Activated T-helper 2 cell treated with anti-CD3 and anti-CD28 coated beads, Interferon-gamma antibody, Interleukin-2, Interleukin-4, amounts not matched to agents 10 μg/mL and 5 μg/mL and 100 μg/mL, durations not matched to agents 14 hours and 24 hours and 36 hours (primary cell): ENCODE data around the gene PRKG1. TPM values are rescaled to one million over a fixed set of nuclear protein-coding genes. Genes with fewer than 3 reads are reported as not detected.

Source experiments
- DNase-seq: peaks from one replicate; pipeline ENCODE4 v3.0.0; 2021; ENCODE audit warnings: low spot score
- H3K27ac Mint-ChIP-seq: one replicate; pipeline ENCODE4 v1.8.0; 2021; ENCODE audit warnings: mixed read lengths
- H3K27me3 Mint-ChIP-seq: one replicate; pipeline ENCODE4 v1.8.0; 2021; ENCODE audit warnings: low read depth, mixed read lengths
- H3K36me3 Mint-ChIP-seq: one replicate; pipeline ENCODE4 v1.8.0; 2021; ENCODE audit warnings: low read depth, mixed read lengths
- H3K4me1 Mint-ChIP-seq: one replicate; pipeline ENCODE4 v1.8.0; 2021; ENCODE audit warnings: low read depth, mixed read lengths
- H3K4me3 Mint-ChIP-seq: one replicate; pipeline ENCODE4 v1.8.0; 2021; ENCODE audit warnings: low read depth, mild to moderate bottlenecking, moderate library complexity, mixed read lengths
- H3K9me3 Mint-ChIP-seq: one replicate; pipeline ENCODE4 v1.8.0; 2021; ENCODE audit warnings: mixed read lengths
- intact Hi-C: fragments of 100-400 bp; cut with micrococcal nuclease; formaldehyde crosslinking; loops from one replicate; pipeline ENCODE4 v1.15.1; 2023
- total RNA-seq: library from RNA; stranded (reverse); gene quantifications from 2 replicates; pipeline ENCODE4 v1.2.3, GENCODE V29; 2022

The PRKG1 gene
- total RNA-seq, 1 donor from 2014 or later = not detected

DNA sequence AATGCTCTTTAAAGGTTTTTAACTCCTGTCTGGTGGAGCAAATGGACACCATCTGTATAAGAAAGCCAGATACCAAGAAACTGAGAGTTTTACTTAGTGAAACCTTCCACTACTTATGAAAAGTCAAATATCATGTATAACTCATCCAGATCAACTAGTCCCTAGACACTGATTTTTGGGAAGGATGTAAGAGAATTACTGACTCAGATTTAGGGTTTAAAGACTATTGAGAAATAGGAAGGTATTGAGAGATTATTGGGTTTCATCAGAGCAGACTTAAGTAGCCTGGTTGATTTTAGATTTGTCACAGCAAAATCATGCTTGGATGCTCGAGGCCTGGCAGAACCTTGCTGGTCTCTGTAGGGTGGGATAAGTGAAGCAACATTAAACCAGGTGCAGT, 622.0 kb downstream of the PRKG1 start:
- DNase-seq = no peak
- Mint-ChIP-seq H3K4me3 (peak overlapping the region; percentile 58), H3K27me3 (no peaks in the 10 kb centered on the region), H3K36me3 (peaks cover 47% of the 10 kb centered on the region), H3K27ac (no peak overlapping the region), H3K4me1 (peaks cover 41% of the 10 kb centered on the region), H3K9me3 (peaks cover 1% of the 10 kb centered on the region)
- intact Hi-C loops = loop anchor here (5.0 kb wide), 1 partner anchor 181 kb away; no protein-coding TSS in a partner anchor

DNA sequence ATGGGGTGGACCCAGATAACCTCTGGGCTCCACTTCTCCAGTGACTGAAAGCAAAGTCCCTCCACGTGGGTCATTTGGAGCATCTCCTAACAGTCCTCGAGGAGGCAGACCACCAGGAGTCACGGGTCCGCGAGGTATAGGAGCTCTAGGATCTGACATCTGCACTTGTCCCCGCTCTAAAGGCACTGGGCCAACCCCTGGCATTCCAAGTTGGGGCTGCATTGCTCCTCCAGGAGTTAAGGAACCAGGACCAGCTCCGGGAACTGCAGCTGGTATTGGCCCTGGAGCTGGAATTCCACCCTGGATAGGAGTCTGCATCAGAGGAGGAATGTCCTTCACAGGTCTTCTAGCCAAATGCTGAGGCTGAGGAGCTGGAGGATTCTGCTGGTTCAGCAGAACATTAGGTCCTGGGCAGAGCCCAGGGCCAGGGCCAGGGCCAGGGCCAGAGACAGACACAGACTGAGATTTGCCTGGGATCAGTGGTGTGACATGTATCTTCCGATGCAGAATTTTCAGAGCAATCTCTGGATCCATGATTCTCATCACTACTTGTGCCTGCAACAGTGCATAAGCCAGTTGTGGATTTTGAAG, 624.3 kb downstream of the PRKG1 start:
- Mint-ChIP-seq H3K27me3 (no peaks in the 10 kb centered on the region), H3K4me1 (peaks cover 52% of the 10 kb centered on the region), H3K27ac (peak overlapping the region; percentile 100), H3K9me3 (peaks cover 9% of the 10 kb centered on the region), H3K36me3 (peaks cover 54% of the 10 kb centered on the region), H3K4me3 (peak overlapping the region; percentile 99)
- no peak for DNase-seq
- intact Hi-C loops = loop anchor here (1.0 to 5.0 kb wide), 2 partner anchors 9 to 179 kb away; no protein-coding TSS in a partner anchor

DNA sequence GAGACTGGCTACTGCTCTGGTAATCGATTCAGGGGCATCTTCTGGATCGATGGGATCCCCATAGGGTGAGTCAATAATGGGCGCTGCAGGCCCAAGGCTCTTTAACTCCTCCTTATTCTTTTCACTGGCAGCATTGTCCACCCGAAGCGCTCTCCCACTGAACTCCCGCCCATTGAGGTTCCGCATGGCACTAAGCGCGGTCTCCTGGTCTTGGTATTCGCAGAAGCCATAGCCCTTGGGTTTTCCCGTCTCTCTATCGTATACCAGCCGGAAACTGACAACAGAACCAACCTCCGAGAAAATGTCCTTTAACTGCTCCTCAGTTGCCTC, 624.8 kb downstream of the PRKG1 start:
- no peak for DNase-seq
- H3K4me1 Mint-ChIP-seq = peaks cover 53% of the 10 kb centered on the region
- peaks cover 53% of the 10 kb centered on the region for H3K36me3 Mint-ChIP-seq
- H3K27ac Mint-ChIP-seq = peak overlapping the region; percentile 100
- intact Hi-C loops = loop anchor here (1.0 to 5.0 kb wide), 2 partner anchors 8 to 178 kb away; no protein-coding TSS in a partner anchor
- no peaks in the 10 kb centered on the region for H3K27me3 Mint-ChIP-seq
- peaks cover 9% of the 10 kb centered on the region for H3K9me3 Mint-ChIP-seq
- H3K4me3 Mint-ChIP-seq = peak overlapping the region; percentile 99

DNA sequence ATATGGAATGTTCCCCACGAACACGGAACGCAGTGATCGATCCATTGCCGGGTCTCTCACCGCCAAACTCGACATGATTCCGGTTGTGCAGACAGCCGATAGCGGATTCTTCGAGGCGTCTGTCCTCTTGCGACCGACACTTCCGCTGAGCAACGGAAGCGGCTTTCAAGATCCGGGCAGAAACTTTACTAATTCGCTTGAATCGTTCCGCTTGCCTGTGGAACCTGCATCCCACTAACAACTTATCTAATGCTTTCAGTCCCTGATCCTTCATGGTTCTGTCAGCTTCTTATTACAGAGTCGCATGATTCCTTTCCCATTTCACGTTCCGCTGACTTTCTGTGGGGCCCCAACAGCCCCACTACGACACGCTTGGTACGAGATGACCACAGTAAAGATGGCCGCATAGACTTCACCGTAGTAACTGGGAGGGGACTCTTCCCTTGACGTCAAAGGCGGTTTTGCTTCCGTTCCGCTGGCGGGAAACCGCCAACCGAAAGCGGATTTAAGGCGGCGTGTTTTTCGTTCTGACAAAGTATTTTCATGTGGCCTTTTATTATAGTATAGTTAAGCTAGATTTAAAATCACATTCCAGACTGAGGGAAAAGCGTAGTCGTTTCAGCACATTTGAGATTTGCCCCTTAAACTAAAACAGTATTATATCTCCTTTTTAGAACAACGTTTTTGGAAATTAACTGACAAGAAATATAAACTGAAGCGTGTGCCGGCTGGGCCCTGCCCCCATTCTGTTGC, 625.4 kb downstream of the PRKG1 start, which contains the start of gene CSTF2T:
CSTF2T (minus strand) TSS at position 121 of the 753 bp plus-strand sequence; CDS start at position 75, 46 bp downstream.
- peaks cover 57% of the 10 kb centered on the region for H3K4me1 Mint-ChIP-seq
- intact Hi-C loops = loop anchor here (1.0 to 5.0 kb wide), 2 partner anchors 8 to 178 kb away; no protein-coding TSS in a partner anchor
- H3K4me3 Mint-ChIP-seq = peak within 1 kb of the TSS; percentile 99
- H3K9me3 Mint-ChIP-seq = peaks cover 12% of the 10 kb centered on the region
- DNase-seq = peak; percentile 87
- H3K27me3 Mint-ChIP-seq = no peaks in the 10 kb centered on the region
- H3K27ac Mint-ChIP-seq = peak within 1 kb of the TSS; percentile 100
- peaks cover 49% of the 10 kb centered on the region for H3K36me3 Mint-ChIP-seq

DNA sequence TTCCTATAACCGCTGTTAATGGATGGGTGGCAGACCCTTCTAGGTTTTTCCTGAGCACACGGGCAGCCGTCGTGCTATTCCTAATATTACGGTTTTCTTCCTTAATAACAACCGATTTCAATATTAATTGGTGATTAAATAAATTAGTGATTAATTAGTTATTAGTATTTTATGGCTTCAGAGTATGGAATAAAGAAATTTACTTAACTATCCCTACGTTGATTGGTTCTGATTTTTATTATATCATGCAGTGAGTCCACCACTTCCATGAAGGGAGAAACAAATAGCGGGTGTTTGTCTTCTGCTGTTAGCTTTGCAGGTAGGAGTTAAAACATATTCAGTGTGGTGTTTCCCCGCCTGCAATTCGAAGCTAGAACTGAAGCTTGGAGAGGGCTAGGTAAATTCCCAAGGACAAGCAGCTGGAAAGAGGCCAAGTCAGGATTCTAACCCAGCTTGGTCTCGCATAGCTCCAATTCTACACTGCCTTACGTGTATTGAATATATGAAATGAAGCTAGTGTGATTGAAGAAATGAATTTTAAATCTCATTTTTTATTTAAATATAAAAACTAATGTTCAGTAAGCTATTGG, 626.0 kb downstream of the PRKG1 start:
- Mint-ChIP-seq H3K4me1 (peaks cover 56% of the 10 kb centered on the region), H3K4me3 (peak overlapping the region; percentile 99), H3K27ac (peak overlapping the region; percentile 100), H3K9me3 (peaks cover 16% of the 10 kb centered on the region), H3K36me3 (peaks cover 48% of the 10 kb centered on the region), H3K27me3 (no peaks in the 10 kb centered on the region)
- no peak for DNase-seq
- intact Hi-C loops = no loop called here

DNA sequence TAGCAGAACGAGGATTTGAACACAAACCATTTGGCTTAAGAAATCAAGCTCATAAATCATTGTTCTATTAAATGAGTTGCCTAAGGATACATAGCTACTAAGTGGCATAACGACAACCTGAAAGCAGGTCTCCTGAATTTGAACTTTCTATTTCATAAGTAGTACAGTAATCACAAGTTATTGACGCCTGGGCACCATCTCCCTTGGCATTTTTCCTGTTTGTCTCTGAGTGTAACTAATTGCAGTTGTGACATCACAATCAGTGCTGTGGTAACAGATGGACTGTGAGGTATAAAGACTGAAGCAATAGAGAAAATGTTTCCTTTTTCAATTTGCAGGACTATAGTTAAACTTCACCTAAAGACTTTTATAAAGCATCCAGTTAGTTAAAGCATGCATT, 631.5 kb downstream of the PRKG1 start:
- no peak overlapping the region for H3K27ac Mint-ChIP-seq
- H3K9me3 Mint-ChIP-seq = peaks cover 16% of the 10 kb centered on the region
- no peak for DNase-seq
- peaks cover 59% of the 10 kb centered on the region for H3K4me1 Mint-ChIP-seq
- peaks cover 18% of the 10 kb centered on the region for H3K36me3 Mint-ChIP-seq
- H3K27me3 Mint-ChIP-seq = no peaks in the 10 kb centered on the region
- H3K4me3 Mint-ChIP-seq = no peak overlapping the region
- intact Hi-C loops = no loop called here

DNA sequence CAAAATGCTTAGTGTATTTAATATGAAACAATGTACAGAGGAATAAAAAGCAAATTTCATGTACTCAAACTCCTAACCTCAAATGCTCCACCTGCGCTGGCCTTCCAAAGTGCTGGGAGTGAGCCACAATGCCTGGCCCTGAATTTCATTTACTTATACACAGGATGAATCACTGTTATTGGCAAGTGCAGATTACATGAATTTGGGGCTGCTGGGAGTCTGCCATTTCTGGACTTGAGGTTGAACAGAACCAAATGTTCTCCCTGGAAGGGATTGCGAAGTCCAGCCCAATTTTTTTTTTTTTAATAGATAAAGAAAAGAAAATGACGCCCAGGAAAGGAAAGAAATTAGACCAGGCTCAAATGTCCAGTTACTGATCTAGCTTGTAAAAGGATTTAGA, 631.9 kb downstream of the PRKG1 start:
- Mint-ChIP-seq H3K27ac (no peak overlapping the region), H3K27me3 (no peaks in the 10 kb centered on the region), H3K36me3 (peaks cover 17% of the 10 kb centered on the region), H3K9me3 (peaks cover 15% of the 10 kb centered on the region), H3K4me3 (no peak overlapping the region), H3K4me1 (peaks cover 59% of the 10 kb centered on the region)
- DNase-seq = no peak
- intact Hi-C loops = no loop called here

DNA sequence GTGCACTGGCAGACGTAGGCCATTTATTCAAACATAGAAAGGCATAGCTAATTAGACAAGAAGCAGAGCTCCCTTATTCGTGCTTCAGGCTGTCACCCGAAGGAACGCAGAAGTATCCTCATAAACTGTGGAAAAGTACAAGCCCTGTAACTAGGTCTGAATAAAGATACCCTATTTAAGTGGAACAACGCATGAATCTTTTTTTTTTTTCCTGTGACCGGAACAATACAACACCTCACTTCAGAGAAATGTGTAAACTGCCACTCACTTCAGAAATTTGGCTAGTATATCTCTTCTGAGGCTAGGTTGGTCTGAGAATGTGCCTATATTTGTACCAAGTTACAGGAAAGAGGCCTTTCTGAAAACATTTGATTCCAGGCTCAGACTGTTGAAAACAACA, 633.1 kb downstream of the PRKG1 start:
- Mint-ChIP-seq H3K36me3 (peaks cover 15% of the 10 kb centered on the region), H3K4me1 (peaks cover 58% of the 10 kb centered on the region), H3K27me3 (no peaks in the 10 kb centered on the region), H3K27ac (peak overlapping the region; percentile 86), H3K9me3 (peaks cover 8% of the 10 kb centered on the region), H3K4me3 (no peak overlapping the region)
- DNase-seq = no peak
- intact Hi-C loops = loop anchor here (1.0 kb wide), 1 partner anchor 8 kb away; the partner anchor contains the start of gene CSTF2T

DNA sequence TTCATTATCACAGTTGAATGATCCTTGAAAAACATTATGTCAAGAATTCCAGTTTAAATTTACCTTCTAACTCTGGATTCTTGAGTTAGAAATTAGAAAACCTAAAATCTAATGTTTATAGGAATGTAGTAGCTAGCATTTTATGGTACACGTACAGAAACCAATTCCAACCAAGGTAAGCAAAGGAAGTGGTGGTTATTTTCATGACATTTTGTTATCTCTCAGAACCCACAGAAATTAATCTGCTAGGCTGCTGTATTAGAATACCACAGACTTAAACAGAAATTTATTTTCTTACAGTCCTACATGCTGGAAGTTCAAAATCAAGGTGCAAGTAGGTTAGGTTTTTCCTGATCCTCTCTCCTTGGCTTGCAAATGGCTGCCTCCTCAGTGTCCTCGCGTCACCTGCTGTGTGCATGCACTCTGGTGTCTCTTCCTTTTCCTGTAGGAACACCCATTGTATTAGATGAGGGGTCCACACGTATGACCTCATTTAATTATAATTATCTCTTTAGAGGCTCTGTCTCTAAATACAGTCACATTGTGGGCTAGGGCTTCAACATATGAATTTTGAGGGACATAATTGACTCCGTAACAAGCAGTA, 633.6 kb downstream of the PRKG1 start:
- no peak overlapping the region for H3K4me3 Mint-ChIP-seq
- no peaks in the 10 kb centered on the region for H3K27me3 Mint-ChIP-seq

DNA sequence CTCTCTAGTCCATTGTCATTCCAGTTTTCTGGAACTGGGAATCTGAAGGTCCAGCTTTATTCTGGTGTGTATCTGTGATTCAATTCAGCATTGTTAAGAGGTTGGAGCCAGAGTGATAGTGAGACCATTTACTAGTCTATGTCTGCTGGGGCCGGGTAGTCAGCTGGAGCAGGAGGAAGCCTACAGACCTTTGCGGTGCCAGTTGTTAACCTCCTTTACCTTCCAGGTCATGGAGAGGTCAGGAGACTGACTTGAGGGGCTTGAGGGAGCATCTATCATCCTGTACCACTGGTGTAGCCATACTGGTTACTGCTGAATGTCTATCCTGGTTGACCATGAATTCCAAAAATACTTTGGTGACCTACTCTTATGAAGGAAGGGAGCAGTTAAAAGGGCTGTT, 634.3 kb downstream of the PRKG1 start:
- H3K4me1 Mint-ChIP-seq = peaks cover 54% of the 10 kb centered on the region
- intact Hi-C loops = no loop called here
- no peak for DNase-seq

More for the DNA sequence above, 633.6 kb downstream of the PRKG1 start:
- intact Hi-C loops = loop anchor here (1.0 kb wide), 1 partner anchor 9 kb away; the partner anchor contains the start of gene CSTF2T
- peaks cover 58% of the 10 kb centered on the region for H3K4me1 Mint-ChIP-seq
- H3K9me3 Mint-ChIP-seq = peaks cover 8% of the 10 kb centered on the region
- peaks cover 15% of the 10 kb centered on the region for H3K36me3 Mint-ChIP-seq
- no peak for DNase-seq
- H3K27ac Mint-ChIP-seq = peak overlapping the region; percentile 86

DNA sequence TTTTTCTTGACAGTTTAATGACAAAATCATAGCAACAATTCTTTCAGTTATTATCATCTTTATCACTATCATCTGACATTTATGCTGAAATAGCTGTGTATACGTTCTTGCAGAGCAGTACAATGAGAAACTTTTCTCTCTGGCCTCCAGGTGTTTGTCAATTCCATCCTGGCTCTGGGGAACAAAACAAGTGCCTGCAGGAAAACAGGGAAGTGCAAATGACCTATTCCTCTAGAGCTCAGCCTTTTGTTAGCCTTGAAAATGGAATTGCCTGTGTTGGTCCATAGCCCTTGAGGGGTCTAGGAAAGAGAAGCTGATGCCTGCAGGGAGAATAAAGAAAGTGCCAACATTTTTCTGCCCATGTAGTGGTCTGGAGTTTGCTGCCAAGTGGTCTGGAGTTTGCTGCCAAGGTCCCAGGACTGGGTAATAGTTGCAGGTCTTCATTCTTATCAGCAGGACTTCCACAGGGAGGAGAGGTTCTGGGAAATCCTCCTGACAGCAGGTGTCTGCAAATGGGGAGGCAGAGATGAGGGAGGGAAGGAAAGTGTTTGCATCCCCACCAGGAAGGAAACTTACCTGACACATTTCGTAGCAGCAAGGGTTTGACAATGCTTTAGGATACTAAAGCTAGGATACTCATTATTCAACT, 635.2 kb downstream of the PRKG1 start:
- no peaks in the 10 kb centered on the region for H3K27me3 Mint-ChIP-seq
- peaks cover 5% of the 10 kb centered on the region for H3K9me3 Mint-ChIP-seq
- peak overlapping the region; percentile 44 for H3K27ac Mint-ChIP-seq
- H3K4me1 Mint-ChIP-seq = peaks cover 52% of the 10 kb centered on the region
- no peak overlapping the region for H3K4me3 Mint-ChIP-seq
- no peak for DNase-seq
- intact Hi-C loops = no loop called here
- H3K36me3 Mint-ChIP-seq = peaks cover 15% of the 10 kb centered on the region

More for the DNA sequence above, 634.3 kb downstream of the PRKG1 start:
- Mint-ChIP-seq H3K4me3 (peak overlapping the region; percentile 30), H3K36me3 (peaks cover 15% of the 10 kb centered on the region), H3K27me3 (no peaks in the 10 kb centered on the region), H3K27ac (peak overlapping the region; percentile 86), H3K9me3 (peaks cover 8% of the 10 kb centered on the region)

DNA sequence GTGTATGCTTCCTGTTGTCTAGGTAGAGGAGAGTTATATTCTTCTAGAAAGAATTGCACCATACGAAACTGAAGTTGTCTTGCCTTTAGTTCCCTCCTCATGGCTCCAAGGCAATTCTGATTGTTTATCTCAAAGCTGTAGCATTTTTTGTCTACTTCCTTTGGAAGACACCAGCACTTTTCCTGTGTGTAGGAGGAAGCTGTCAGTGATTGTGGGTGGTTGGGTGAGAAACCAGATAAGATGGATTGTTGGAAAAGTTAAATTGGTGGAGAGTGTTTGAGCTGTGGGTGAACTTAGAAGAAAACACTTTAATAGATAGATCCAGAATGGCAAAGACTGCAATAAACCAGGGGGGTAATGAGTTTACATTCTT, 637.2 kb downstream of the PRKG1 start:
- Mint-ChIP-seq H3K27ac (peak overlapping the region; percentile 2), H3K36me3 (peaks cover 10% of the 10 kb centered on the region), H3K4me1 (peaks cover 41% of the 10 kb centered on the region), H3K27me3 (no peaks in the 10 kb centered on the region), H3K4me3 (no peak overlapping the region), H3K9me3 (no peaks in the 10 kb centered on the region)
- DNase-seq = no peak
- intact Hi-C loops = no loop called here
